Caco-2 (cell line): ENCODE results near the gene BRSK2. TPM values are rescaled to one million over a fixed set of nuclear protein-coding genes. Genes with fewer than 3 reads are reported as not detected.

Source experiments
- BruUV-seq: library from RNA; stranded (reverse); fragments of 400-500 nt; replicated peaks from 2 replicates; lab custom pipeline; 2021; lab: Mats Ljungman, UMichigan
- CTCF ChIA-PET: fragments of 300-600 bp; sonication (Branson Sonifier 250); formaldehyde crosslinking; loops from one replicate; lab custom pipeline; 2022; ENCODE audit warnings: antibody characterized with exemption; lab: Charles Lee
- POLR2A ChIA-PET: fragments of 300-600 bp; sonication (Branson Sonifier 250); formaldehyde crosslinking; loops from one replicate; lab custom pipeline; 2022; ENCODE audit warnings: antibody characterized with exemption; lab: Charles Lee
- DNase-seq, 2 experiments: peaks; one replicate each; pipeline versions ENCODE4 v3.0.0 to v3.0.0-alpha.2; 2020 to 2022
- H3K27me3 ChIP-seq: replicated peaks from 2 replicates; pipeline ENCODE4 v1.6.0; 2011; ENCODE audit warnings: low read length; ENCODE audit not compliant: control insufficient read depth, insufficient read depth
- H3K36me3 ChIP-seq: 2 replicates; pipeline ENCODE4 v1.5.1; 2011; ENCODE audit warnings: low read length; ENCODE audit not compliant: control insufficient read depth, insufficient read depth
- H3K4me1 ChIP-seq: fragments of 250-450 bp; sonication (Bioruptor Pico); 2 replicates; pipeline ENCODE4 v1.5.1; 2020; ENCODE audit warnings: mild to moderate bottlenecking
- H3K4me3 ChIP-seq: 2 replicates; pipeline ENCODE4 v1.5.1; 2011; ENCODE audit warnings: low read depth, mild to moderate bottlenecking, control low read depth, low read length
- H3K9me3 ChIP-seq: fragments of 250-450 bp; sonication (Bioruptor Pico); 2 replicates; pipeline ENCODE4 v1.5.1; 2020; ENCODE audit warnings: mild to moderate bottlenecking, moderate library complexity
- H3K27ac Mint-ChIP-seq: one replicate; pipeline ENCODE4 v1.8.0; 2022; ENCODE audit warnings: mixed read lengths; ENCODE audit not compliant: unreplicated experiment
- H3K27me3 Mint-ChIP-seq: one replicate; pipeline ENCODE4 v1.8.0; 2022; ENCODE audit warnings: mixed read lengths; ENCODE audit not compliant: insufficient read depth, unreplicated experiment
- H3K36me3 Mint-ChIP-seq: one replicate; pipeline ENCODE4 v1.8.0; 2022; ENCODE audit warnings: mild to moderate bottlenecking, mixed read lengths; ENCODE audit not compliant: insufficient read depth, unreplicated experiment
- H3K4me1 Mint-ChIP-seq: one replicate; pipeline ENCODE4 v1.8.0; 2022; ENCODE audit warnings: low read depth, mixed read lengths; ENCODE audit not compliant: unreplicated experiment
- H3K4me3 Mint-ChIP-seq: one replicate; pipeline ENCODE4 v1.8.0; 2022; ENCODE audit warnings: mild to moderate bottlenecking, moderate library complexity, mixed read lengths; ENCODE audit not compliant: unreplicated experiment
- H3K9me3 Mint-ChIP-seq: one replicate; pipeline ENCODE4 v1.8.0; 2022; ENCODE audit warnings: mixed read lengths; ENCODE audit not compliant: unreplicated experiment
- intact Hi-C: fragments of 100-400 bp; cut with micrococcal nuclease; formaldehyde crosslinking; loops from one replicate; pipeline ENCODE4 v1.10.0; 2022; ENCODE audit not compliant: unreplicated experiment
- total RNA-seq: library from RNA; stranded (reverse); gene quantifications from 2 replicates; pipeline ENCODE4 v1.2.3, GENCODE V29; 2022
- TF ChIP-seq, protein P1 (sequence below), 2 experiments: fragments of 200-600 bp in 1 of 2; IDR thresholded peaks; 1 replicate in 1 of 2; 2 replicates in 1 of 2; pipeline versions ENCODE4 v1.5.1 to v1.8.0; 2011 to 2022; ENCODE audit warnings: antibody characterized with exemption in 1 of 2, control low read depth in 1 of 2, inconsistent platforms in 1 of 2, low read depth in 1 of 2, low read length in 1 of 2, mild to moderate bottlenecking in 1 of 2, moderate library complexity in 1 of 2; ENCODE audit not compliant: insufficient read depth in 1 of 2, severe bottlenecking in 1 of 2, unreplicated experiment in 1 of 2

The BRSK2 gene
- total RNA-seq, 1 experiment from 2014 or later: 32.8 TPM

DNA sequence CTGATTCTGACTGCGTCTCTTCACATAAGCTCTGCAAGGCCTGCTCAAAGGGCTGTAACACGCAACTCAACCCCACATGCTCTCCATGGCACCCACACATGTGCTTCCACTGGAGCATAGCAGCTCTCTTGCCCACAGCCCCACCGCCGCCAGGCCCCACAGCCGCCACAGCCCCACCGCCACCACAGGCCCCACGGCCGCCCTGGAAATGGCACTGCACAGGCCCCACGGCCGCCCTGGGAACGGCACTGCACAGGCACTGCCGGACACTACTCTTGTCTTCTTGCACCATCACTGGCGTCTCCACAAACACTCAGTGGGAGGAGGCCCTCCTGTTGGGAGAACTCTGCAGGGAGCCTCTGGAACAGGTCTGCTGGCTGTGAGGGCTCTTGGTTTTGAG, 88.3 kb downstream of the BRSK2 start:
- POLR2A ChIA-PET: interaction anchor here (0.6 kb wide), 1 partner anchor 94 kb away, joined by 3 read pairs; the partner anchor contains the start of gene DUSP8
- no TSS peak for BruUV-seq
- intact Hi-C loops: no loop called here
- H3K4me1 Mint-ChIP-seq: no peaks in the 10 kb centered on the region
- no peaks in the 10 kb centered on the region for H3K4me1 ChIP-seq
- H3K9me3 ChIP-seq: no peaks in the 10 kb centered on the region
- H3K27me3 ChIP-seq: no peaks in the 10 kb centered on the region
- H3K27me3 Mint-ChIP-seq: no peaks in the 10 kb centered on the region
- CTCF ChIA-PET: interaction anchor here (0.7 kb wide), 1 partner anchor 203 kb away, joined by 4 read pairs; no protein-coding TSS in a partner anchor
- H3K27ac Mint-ChIP-seq: no peak overlapping the region
- H3K4me3 Mint-ChIP-seq: no peak overlapping the region
- peaks cover 2% of the 10 kb centered on the region for H3K36me3 ChIP-seq
- TF ChIP-seq, protein P1, sequence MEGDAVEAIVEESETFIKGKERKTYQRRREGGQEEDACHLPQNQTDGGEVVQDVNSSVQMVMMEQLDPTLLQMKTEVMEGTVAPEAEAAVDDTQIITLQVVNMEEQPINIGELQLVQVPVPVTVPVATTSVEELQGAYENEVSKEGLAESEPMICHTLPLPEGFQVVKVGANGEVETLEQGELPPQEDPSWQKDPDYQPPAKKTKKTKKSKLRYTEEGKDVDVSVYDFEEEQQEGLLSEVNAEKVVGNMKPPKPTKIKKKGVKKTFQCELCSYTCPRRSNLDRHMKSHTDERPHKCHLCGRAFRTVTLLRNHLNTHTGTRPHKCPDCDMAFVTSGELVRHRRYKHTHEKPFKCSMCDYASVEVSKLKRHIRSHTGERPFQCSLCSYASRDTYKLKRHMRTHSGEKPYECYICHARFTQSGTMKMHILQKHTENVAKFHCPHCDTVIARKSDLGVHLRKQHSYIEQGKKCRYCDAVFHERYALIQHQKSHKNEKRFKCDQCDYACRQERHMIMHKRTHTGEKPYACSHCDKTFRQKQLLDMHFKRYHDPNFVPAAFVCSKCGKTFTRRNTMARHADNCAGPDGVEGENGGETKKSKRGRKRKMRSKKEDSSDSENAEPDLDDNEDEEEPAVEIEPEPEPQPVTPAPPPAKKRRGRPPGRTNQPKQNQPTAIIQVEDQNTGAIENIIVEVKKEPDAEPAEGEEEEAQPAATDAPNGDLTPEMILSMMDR (IDR thresholded peaks at IDR 0.05; ENCODE audit: insufficient read depth in 1 of 2, low read depth in 1 of 2, low read length in 1 of 2, severe bottlenecking in 1 of 2, unreplicated experiment in 1 of 2): no peak
- DNase-seq: no peak
- H3K36me3 Mint-ChIP-seq: peaks cover 18% of the 10 kb centered on the region
- no peak overlapping the region for H3K4me3 ChIP-seq
- H3K9me3 Mint-ChIP-seq: no peaks in the 10 kb centered on the region

DNA sequence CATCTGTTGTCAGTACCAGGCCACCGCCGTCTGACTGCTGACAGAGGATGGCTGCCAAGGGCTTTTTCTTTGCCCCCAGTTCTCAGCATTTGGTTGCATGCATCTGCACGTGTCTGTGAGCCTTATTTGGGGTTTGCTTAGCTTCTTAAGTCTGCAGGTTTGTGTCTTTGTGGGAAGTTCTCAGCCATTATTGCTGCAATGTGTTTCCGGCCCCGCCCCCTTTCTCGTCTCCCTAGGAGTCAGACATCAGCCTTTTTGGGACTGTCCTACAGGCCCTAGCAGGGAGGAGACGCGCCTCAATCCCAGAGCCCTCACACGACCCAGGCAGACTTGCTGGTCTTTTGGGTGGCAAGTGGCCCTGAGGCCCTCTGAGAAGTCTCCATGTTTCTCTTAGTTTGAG, 88.8 kb downstream of the BRSK2 start:
- BruUV-seq: no TSS peak
- H3K27me3 Mint-ChIP-seq: no peaks in the 10 kb centered on the region
- H3K4me3 ChIP-seq: no peak overlapping the region
- H3K27ac Mint-ChIP-seq: no peak overlapping the region
- peaks cover 18% of the 10 kb centered on the region for H3K36me3 Mint-ChIP-seq
- ChIA-PET CTCF (no interaction called here), POLR2A (interaction anchor here (0.6 kb wide), 1 partner anchor 93 kb away, joined by 3 read pairs; the partner anchor contains the start of gene DUSP8)
- no peaks in the 10 kb centered on the region for H3K9me3 Mint-ChIP-seq
- peaks cover 2% of the 10 kb centered on the region for H3K36me3 ChIP-seq
- H3K4me1 Mint-ChIP-seq: no peaks in the 10 kb centered on the region
- TF ChIP-seq, protein P1 (IDR thresholded peaks at IDR 0.05; ENCODE audit: insufficient read depth in 1 of 2, low read depth in 1 of 2, low read length in 1 of 2, severe bottlenecking in 1 of 2, unreplicated experiment in 1 of 2): no peak
- no peaks in the 10 kb centered on the region for H3K4me1 ChIP-seq
- no peak overlapping the region for H3K4me3 Mint-ChIP-seq
- intact Hi-C loops: no loop called here
- no peaks in the 10 kb centered on the region for H3K9me3 ChIP-seq
- no peak for DNase-seq
- no peaks in the 10 kb centered on the region for H3K27me3 ChIP-seq

DNA sequence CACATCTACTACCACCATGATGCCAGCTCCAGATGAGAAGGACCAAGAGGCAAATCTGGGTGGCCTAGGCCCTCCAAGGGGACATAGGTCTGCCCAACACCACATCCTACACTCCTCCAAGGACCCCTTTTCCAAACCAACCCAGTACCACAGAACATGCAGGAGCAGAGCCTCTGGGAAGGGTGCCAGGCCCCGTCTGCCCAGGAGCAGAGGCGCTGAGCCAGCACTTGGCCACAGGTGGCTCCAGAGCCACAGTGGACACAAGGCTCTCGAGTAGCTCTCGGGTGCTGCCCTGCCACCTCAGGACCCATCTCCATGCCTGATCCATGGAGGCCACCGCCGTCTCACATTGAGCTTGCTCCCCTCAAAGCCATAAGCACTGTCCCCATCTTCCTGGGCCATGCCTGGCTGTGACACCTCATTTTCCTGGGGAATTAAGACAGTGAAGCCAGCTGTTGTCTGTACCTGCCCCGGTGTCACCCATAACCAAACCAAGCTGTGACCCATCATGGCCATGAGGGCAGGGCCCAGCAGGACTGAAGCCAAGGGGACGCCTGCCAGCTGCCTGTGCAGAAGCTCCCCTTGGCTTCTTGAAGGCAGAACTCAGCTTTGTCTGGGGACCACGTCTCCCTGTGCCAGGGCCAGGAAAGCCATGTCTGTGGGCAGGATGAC, 89.4 kb downstream of the BRSK2 start:
- Histone ChIP-seq H3K4me3 (no peak overlapping the region), H3K4me1 (no peaks in the 10 kb centered on the region), H3K27me3 (no peaks in the 10 kb centered on the region), H3K9me3 (no peaks in the 10 kb centered on the region), H3K36me3 (peaks cover 2% of the 10 kb centered on the region)
- ChIA-PET CTCF (interaction anchor here (0.6 kb wide), 1 partner anchor 41 kb away, joined by 4 read pairs; no protein-coding TSS in a partner anchor), POLR2A (no interaction called here)
- Mint-ChIP-seq H3K27me3 (no peaks in the 10 kb centered on the region), H3K4me1 (no peaks in the 10 kb centered on the region), H3K4me3 (no peak overlapping the region), H3K27ac (no peak overlapping the region), H3K36me3 (peaks cover 15% of the 10 kb centered on the region), H3K9me3 (no peaks in the 10 kb centered on the region)
- no TSS peak for BruUV-seq
- DNase-seq: no peak
- intact Hi-C loops: no loop called here
- TF ChIP-seq, protein P1 (IDR thresholded peaks at IDR 0.05; ENCODE audit: insufficient read depth in 1 of 2, low read depth in 1 of 2, low read length in 1 of 2, severe bottlenecking in 1 of 2, unreplicated experiment in 1 of 2): no peak
